NCI-H774 (cell line): Measurements from ENCODE around the gene NR2E3.
"Not testable (repeated sequence)": the region's sequence is repeated elsewhere in the genome, so short reads cannot be mapped to it uniquely, and the experiment has no call there.

Source experiments
- DNase-seq: peaks from one replicate; lab custom pipeline; 2025; lab: John Stamatoyannopoulos, UW

Gene NR2E3

GRCh38 chr15:71815301-71815700 is 4.9 kb downstream of the NR2E3 start:
- DNase-seq, result no peak

GRCh38 chr15:71817351-71817750 is 7.0 kb downstream of the NR2E3 start:
- no peak for DNase-seq

- no peak for DNase-seq
These were observed 9.8 kb downstream of the NR2E3 start for GRCh38 chr15:71820127-71820526.

GRCh38 chr15:71821547-71822129 is 11.3 kb downstream of the NR2E3 start:
- no peak for DNase-seq

GRCh38 chr15:71822890-71823630 is 12.7 kb downstream of the NR2E3 start:
- DNase-seq, result no peak

- DNase-seq, result no peak
These were observed 13.4 kb downstream of the NR2E3 start for GRCh38 chr15:71823801-71824200.

GRCh38 chr15:71825021-71825730 is 14.8 kb downstream of the NR2E3 start:
- DNase-seq, result no peak

GRCh38 chr15:71826196-71826595 is 15.8 kb downstream of the NR2E3 start:
- no peak for DNase-seq

- no peak for DNase-seq
These were observed 20.6 kb downstream of the NR2E3 start for GRCh38 chr15:71830981-71831380.

- no peak for DNase-seq
These were observed 31.2 kb downstream of the NR2E3 start for GRCh38 chr15:71841563-71841962.

- no peak for DNase-seq
These were observed 34.6 kb downstream of the NR2E3 start for GRCh38 chr15:71844916-71845315.

GRCh38 chr15:71853543-71853942 is 43.2 kb downstream of the NR2E3 start:
- DNase-seq, result no peak

- not testable (repeated sequence) for DNase-seq
These were observed 47.9 kb downstream of the NR2E3 start for GRCh38 chr15:71858232-71858631.
